Measurements from ENCODE around the gene HCN3.
A peak's percentile ranks its signal among the peaks of the same experiment; 100 is the strongest.

The HCN3 gene

GRCh38 chr1:155256058-155256852 is 21.0 kb upstream of the HCN3 start:
- TF ChIP-seq EP300 (IDR thresholded peaks at IDR 0.05; ENCODE audit: borderline replicate concordance): no peak
- TF ChIP-seq EGR1 (IDR thresholded peaks at IDR 0.05): no peak
- no peak for TF ChIP-seq TAF1 (IDR thresholded peaks at IDR 0.05; ENCODE audit: low read depth)
- no peak for TF ChIP-seq RAD21 (IDR thresholded peaks at IDR 0.05; ENCODE audit: low read depth)
- no peak for TF ChIP-seq YY1 (IDR thresholded peaks at IDR 0.05; ENCODE audit: low read depth)
- TF ChIP-seq CEBPB (IDR thresholded peaks at IDR 0.05): no peak

- TF ChIP-seq EGR1 (IDR thresholded peaks at IDR 0.05) (no peak), NFIC (IDR thresholded peaks at IDR 0.05) (no peak), ZBTB7A (IDR thresholded peaks at IDR 0.05; ENCODE audit: low read depth) (no peak), YY1 (IDR thresholded peaks at IDR 0.05; ENCODE audit: low read depth) (no peak), FOXM1 (IDR thresholded peaks at IDR 0.05; ENCODE audit: borderline replicate concordance, low read depth) (no peak), EP300 (IDR thresholded peaks at IDR 0.05; ENCODE audit: borderline replicate concordance) (no peak), RAD21 (IDR thresholded peaks at IDR 0.05; ENCODE audit: low read depth) (no peak)
Observed at GRCh38 chr1:155260276-155260675, 17.0 kb upstream of the HCN3 start.

GRCh38 chr1:155261493-155261851 is 15.8 kb upstream of the HCN3 start:
- no peak for TF ChIP-seq MAX (IDR thresholded peaks at IDR 0.05)
- no peak for TF ChIP-seq ZBTB7A (IDR thresholded peaks at IDR 0.05; ENCODE audit: low read depth)
- no peak for TF ChIP-seq TEAD4 (IDR thresholded peaks at IDR 0.05)
- no peak for TF ChIP-seq EP300 (IDR thresholded peaks at IDR 0.05; ENCODE audit: borderline replicate concordance)
- no peak for TF ChIP-seq RAD21 (IDR thresholded peaks at IDR 0.05; ENCODE audit: low read depth)
- no peak for TF ChIP-seq TAF1 (IDR thresholded peaks at IDR 0.05; ENCODE audit: low read depth)
- no peak for TF ChIP-seq REST (IDR thresholded peaks at IDR 0.05; ENCODE audit: low read depth)
- no peak for TF ChIP-seq YY1 (IDR thresholded peaks at IDR 0.05; ENCODE audit: low read depth)

GRCh38 chr1:155261852-155262673 is 15.2 kb upstream of the HCN3 start, which contains the start of gene SCAMP3:
TSS of gene SCAMP3 (minus strand) at chr1:155262360. CDS start at chr1:155262151, 209 bp downstream.
- TF ChIP-seq USF1 (IDR thresholded peaks at IDR 0.05): peak; percentile 99
- TF ChIP-seq RAD21 (IDR thresholded peaks at IDR 0.05; ENCODE audit: low read depth): 0 out of 2 replicates have a peak, but pooled peaks have one; percentile 3
- 0 out of 2 replicates have a peak, but pooled peaks have one; percentile 12 for TF ChIP-seq FOXM1 (IDR thresholded peaks at IDR 0.05; ENCODE audit: borderline replicate concordance, low read depth)
- TF ChIP-seq EP300 (IDR thresholded peaks at IDR 0.05; ENCODE audit: borderline replicate concordance): peak; percentile 30; the same call in 1 of the 2 replicates
- no peak for TF ChIP-seq CEBPB (IDR thresholded peaks at IDR 0.05)
- TF ChIP-seq ZBTB7A (IDR thresholded peaks at IDR 0.05; ENCODE audit: low read depth): no peak
- TF ChIP-seq TAF1 (IDR thresholded peaks at IDR 0.05; ENCODE audit: low read depth): peak; percentile 61
- TF ChIP-seq MAX (IDR thresholded peaks at IDR 0.05): peak; percentile 91
- no peak for TF ChIP-seq REST (IDR thresholded peaks at IDR 0.05; ENCODE audit: low read depth)
- peak; percentile 53; the same call in 1 of the 2 replicates for TF ChIP-seq CREB1 (IDR thresholded peaks at IDR 0.05; ENCODE audit: low read depth)
- peak; percentile 64; the same call in 1 of the 2 replicates for TF ChIP-seq YY1 (IDR thresholded peaks at IDR 0.05; ENCODE audit: low read depth)
- no peak for TF ChIP-seq EGR1 (IDR thresholded peaks at IDR 0.05)
- peak; percentile 67 for TF ChIP-seq TCF12 (IDR thresholded peaks at IDR 0.05; ENCODE audit: low read depth)
- TF ChIP-seq TEAD4 (IDR thresholded peaks at IDR 0.05): peak; percentile 81

GRCh38 chr1:155263067-155263466 is 14.2 kb upstream of the HCN3 start:
- TF ChIP-seq TEAD4 (IDR thresholded peaks at IDR 0.05): no peak
- TF ChIP-seq MAX (IDR thresholded peaks at IDR 0.05): no peak
- no peak for TF ChIP-seq NFIC (IDR thresholded peaks at IDR 0.05)
- TF ChIP-seq TCF12 (IDR thresholded peaks at IDR 0.05; ENCODE audit: low read depth): no peak
- no peak for TF ChIP-seq TAF1 (IDR thresholded peaks at IDR 0.05; ENCODE audit: low read depth)
- TF ChIP-seq YY1 (IDR thresholded peaks at IDR 0.05; ENCODE audit: low read depth): no peak
- TF ChIP-seq RAD21 (IDR thresholded peaks at IDR 0.05; ENCODE audit: low read depth): no peak
- TF ChIP-seq EGR1 (IDR thresholded peaks at IDR 0.05): no peak
- TF ChIP-seq CEBPB (IDR thresholded peaks at IDR 0.05): no peak
- TF ChIP-seq REST (IDR thresholded peaks at IDR 0.05; ENCODE audit: low read depth): no peak
- no peak for TF ChIP-seq ZBTB7A (IDR thresholded peaks at IDR 0.05; ENCODE audit: low read depth)
- TF ChIP-seq EP300 (IDR thresholded peaks at IDR 0.05; ENCODE audit: borderline replicate concordance): no peak
- no peak for TF ChIP-seq USF1 (IDR thresholded peaks at IDR 0.05)
- TF ChIP-seq CREB1 (IDR thresholded peaks at IDR 0.05; ENCODE audit: low read depth): no peak

All from Ishikawa (cell line).